Kidney capillary endothelial cell (primary cell): Measurements from ENCODE around the gene BRINP3.

Experiments used
- DNase-seq: peaks from one replicate; pipeline ENCODE4 v3.0.0-alpha.2; 2018; ENCODE audit warnings: low spot score

Gene BRINP3

GRCh38 chr1:190452272-190452848, 25.3 kb downstream of the BRINP3 start:
- no peak for DNase-seq

- no peak for DNase-seq
Observed at GRCh38 chr1:190444464-190444863, 33.2 kb downstream of the BRINP3 start.

- no peak for DNase-seq
Observed at GRCh38 chr1:190439447-190439846, 38.2 kb downstream of the BRINP3 start.

- DNase-seq = no peak
Observed at GRCh38 chr1:190436615-190437014, 41.0 kb downstream of the BRINP3 start.

GRCh38 chr1:190429932-190430331, 47.7 kb downstream of the BRINP3 start:
- DNase-seq = no peak

- DNase-seq = no peak
Observed at GRCh38 chr1:190429141-190429540, 48.5 kb downstream of the BRINP3 start.

GRCh38 chr1:190416239-190416638, 61.4 kb downstream of the BRINP3 start:
- DNase-seq = no peak

- DNase-seq = no peak
Observed at GRCh38 chr1:190413142-190413541, 64.5 kb downstream of the BRINP3 start.

GRCh38 chr1:190403402-190403801, 74.3 kb downstream of the BRINP3 start:
- no peak for DNase-seq

- DNase-seq = no peak
Observed at GRCh38 chr1:190399233-190399632, 78.4 kb downstream of the BRINP3 start.

- DNase-seq = no peak
Observed at GRCh38 chr1:190391582-190391981, 86.1 kb downstream of the BRINP3 start.

GRCh38 chr1:190377991-190378390, 99.7 kb downstream of the BRINP3 start:
- no peak for DNase-seq

GRCh38 chr1:190377294-190377693, 100.4 kb downstream of the BRINP3 start:
- DNase-seq = no peak

GRCh38 chr1:190376044-190376443, 101.6 kb downstream of the BRINP3 start:
- DNase-seq = no peak

GRCh38 chr1:190373705-190374336, 103.8 kb downstream of the BRINP3 start:
- DNase-seq = no peak

GRCh38 chr1:190367200-190367599, 110.5 kb downstream of the BRINP3 start:
- DNase-seq = no peak

- DNase-seq = no peak
Observed at GRCh38 chr1:190365283-190365682, 112.4 kb downstream of the BRINP3 start.

GRCh38 chr1:190353538-190354101, 124.0 kb downstream of the BRINP3 start:
- DNase-seq = no peak

GRCh38 chr1:190344454-190344853, 133.2 kb downstream of the BRINP3 start:
- no peak for DNase-seq

GRCh38 chr1:190338829-190339228, 138.8 kb downstream of the BRINP3 start:
- no peak for DNase-seq

GRCh38 chr1:190328871-190329270, 148.8 kb downstream of the BRINP3 start:
- no peak for DNase-seq

- no peak for DNase-seq
Observed at GRCh38 chr1:190328361-190328760, 149.3 kb downstream of the BRINP3 start.

- no peak for DNase-seq
Observed at GRCh38 chr1:190327271-190327670, 150.4 kb downstream of the BRINP3 start.

GRCh38 chr1:190323530-190323929, 154.1 kb downstream of the BRINP3 start:
- no peak for DNase-seq
